ENCODE measurements around the gene KCNG2. TPM values are rescaled to one million over a fixed set of nuclear protein-coding genes. Genes with fewer than 3 reads are reported as not detected.

The KCNG2 gene
- total RNA-seq, 1 donor from 2014 or later, result not detected

GRCh38 chr18:79857082-79857671, 59.4 kb downstream of the KCNG2 start:
- Mint-ChIP-seq H3K4me1 (ENCODE audit: unreplicated experiment) (peaks cover 7% of the 10 kb centered on the region), H3K27me3 (ENCODE audit: unreplicated experiment) (peaks cover 17% of the 10 kb centered on the region), H3K9me3 (ENCODE audit: unreplicated experiment) (peaks cover 5% of the 10 kb centered on the region), H3K4me3 (ENCODE audit: unreplicated experiment) (no peak overlapping the region), H3K36me3 (ENCODE audit: unreplicated experiment) (no peaks in the 10 kb centered on the region), H3K27ac (ENCODE audit: unreplicated experiment) (no peak overlapping the region)
- no peak for TF ChIP-seq CTCF (IDR thresholded peaks at IDR 0.05)
- DNase-seq (ENCODE audit: extremely low spot score, unreplicated experiment), result peak; percentile 62

GRCh38 chr18:79859314-79859713, 61.6 kb downstream of the KCNG2 start:
- no peaks in the 10 kb centered on the region for H3K36me3 Mint-ChIP-seq (ENCODE audit: unreplicated experiment)
- peaks cover 22% of the 10 kb centered on the region for H3K27me3 Mint-ChIP-seq (ENCODE audit: unreplicated experiment)
- peaks cover 7% of the 10 kb centered on the region for H3K4me1 Mint-ChIP-seq (ENCODE audit: unreplicated experiment)
- H3K27ac Mint-ChIP-seq (ENCODE audit: unreplicated experiment), result no peak overlapping the region
- H3K9me3 Mint-ChIP-seq (ENCODE audit: unreplicated experiment), result peaks cover 5% of the 10 kb centered on the region
- no peak overlapping the region for H3K4me3 Mint-ChIP-seq (ENCODE audit: unreplicated experiment)
- TF ChIP-seq CTCF (IDR thresholded peaks at IDR 0.05), result no peak
- peak; percentile 51 for DNase-seq (ENCODE audit: extremely low spot score, unreplicated experiment)

DNA sequence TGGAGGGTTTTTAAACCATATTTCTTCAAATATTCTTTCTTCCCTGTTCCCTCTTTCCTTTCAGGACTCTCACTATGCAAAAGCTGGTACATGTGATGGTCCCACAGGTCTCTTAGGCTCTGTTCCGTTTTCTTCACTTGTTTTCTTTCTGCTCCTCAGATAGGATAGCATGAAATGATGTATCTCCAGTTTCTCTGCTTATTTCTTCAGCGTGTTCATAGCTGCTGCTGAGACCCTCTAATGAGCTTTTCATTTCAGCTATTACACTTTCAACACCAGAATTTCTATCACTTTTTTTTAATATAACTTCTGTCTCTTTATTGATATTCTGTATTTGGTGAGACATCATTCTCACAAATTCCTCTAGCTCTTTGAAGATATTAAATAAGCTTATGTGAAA, 63.9 kb downstream of the KCNG2 start:
- Mint-ChIP-seq H3K4me3 (ENCODE audit: unreplicated experiment) (no peak overlapping the region), H3K9me3 (ENCODE audit: unreplicated experiment) (peaks cover 5% of the 10 kb centered on the region), H3K27me3 (ENCODE audit: unreplicated experiment) (peaks cover 14% of the 10 kb centered on the region), H3K4me1 (ENCODE audit: unreplicated experiment) (peaks cover 4% of the 10 kb centered on the region), H3K27ac (ENCODE audit: unreplicated experiment) (no peak overlapping the region), H3K36me3 (ENCODE audit: unreplicated experiment) (no peaks in the 10 kb centered on the region)
- DNase-seq (ENCODE audit: extremely low spot score, unreplicated experiment), result no peak
- TF ChIP-seq CTCF (IDR thresholded peaks at IDR 0.05), result no peak

GRCh38 chr18:79862562-79862961, 64.8 kb downstream of the KCNG2 start:
- peaks cover 14% of the 10 kb centered on the region for H3K27me3 Mint-ChIP-seq (ENCODE audit: unreplicated experiment)
- peaks cover 5% of the 10 kb centered on the region for H3K9me3 Mint-ChIP-seq (ENCODE audit: unreplicated experiment)
- no peak for TF ChIP-seq CTCF (IDR thresholded peaks at IDR 0.05)
- no peak for DNase-seq (ENCODE audit: extremely low spot score, unreplicated experiment)
- no peaks in the 10 kb centered on the region for H3K36me3 Mint-ChIP-seq (ENCODE audit: unreplicated experiment)
- H3K4me3 Mint-ChIP-seq (ENCODE audit: unreplicated experiment), result no peak overlapping the region
- H3K27ac Mint-ChIP-seq (ENCODE audit: unreplicated experiment), result no peak overlapping the region
- H3K4me1 Mint-ChIP-seq (ENCODE audit: unreplicated experiment), result no peaks in the 10 kb centered on the region

- no peaks in the 10 kb centered on the region for H3K4me1 Mint-ChIP-seq (ENCODE audit: unreplicated experiment)
- peaks cover 5% of the 10 kb centered on the region for H3K9me3 Mint-ChIP-seq (ENCODE audit: unreplicated experiment)
- H3K4me3 Mint-ChIP-seq (ENCODE audit: unreplicated experiment), result no peak overlapping the region
- peaks cover 14% of the 10 kb centered on the region for H3K27me3 Mint-ChIP-seq (ENCODE audit: unreplicated experiment)
- TF ChIP-seq CTCF (IDR thresholded peaks at IDR 0.05), result no peak
- no peaks in the 10 kb centered on the region for H3K36me3 Mint-ChIP-seq (ENCODE audit: unreplicated experiment)
- H3K27ac Mint-ChIP-seq (ENCODE audit: unreplicated experiment), result no peak overlapping the region
- peak; percentile 85 for DNase-seq (ENCODE audit: extremely low spot score, unreplicated experiment)
These were observed 65.6 kb downstream of the KCNG2 start for GRCh38 chr18:79863161-79864005.
